Right forelimb (tissue), 1 donor: ENCODE results near the gene TMEM250.

ENCODE experiments used
- DNase-seq: peaks from one replicate; pipeline ENCODE4 v3.0.0-alpha.2; 2018

The TMEM250 gene

GRCh38 chr9:136147038-136147889 lies 28.6 kb upstream of the TMEM250 start:
- DNase-seq, result no peak

DNA sequence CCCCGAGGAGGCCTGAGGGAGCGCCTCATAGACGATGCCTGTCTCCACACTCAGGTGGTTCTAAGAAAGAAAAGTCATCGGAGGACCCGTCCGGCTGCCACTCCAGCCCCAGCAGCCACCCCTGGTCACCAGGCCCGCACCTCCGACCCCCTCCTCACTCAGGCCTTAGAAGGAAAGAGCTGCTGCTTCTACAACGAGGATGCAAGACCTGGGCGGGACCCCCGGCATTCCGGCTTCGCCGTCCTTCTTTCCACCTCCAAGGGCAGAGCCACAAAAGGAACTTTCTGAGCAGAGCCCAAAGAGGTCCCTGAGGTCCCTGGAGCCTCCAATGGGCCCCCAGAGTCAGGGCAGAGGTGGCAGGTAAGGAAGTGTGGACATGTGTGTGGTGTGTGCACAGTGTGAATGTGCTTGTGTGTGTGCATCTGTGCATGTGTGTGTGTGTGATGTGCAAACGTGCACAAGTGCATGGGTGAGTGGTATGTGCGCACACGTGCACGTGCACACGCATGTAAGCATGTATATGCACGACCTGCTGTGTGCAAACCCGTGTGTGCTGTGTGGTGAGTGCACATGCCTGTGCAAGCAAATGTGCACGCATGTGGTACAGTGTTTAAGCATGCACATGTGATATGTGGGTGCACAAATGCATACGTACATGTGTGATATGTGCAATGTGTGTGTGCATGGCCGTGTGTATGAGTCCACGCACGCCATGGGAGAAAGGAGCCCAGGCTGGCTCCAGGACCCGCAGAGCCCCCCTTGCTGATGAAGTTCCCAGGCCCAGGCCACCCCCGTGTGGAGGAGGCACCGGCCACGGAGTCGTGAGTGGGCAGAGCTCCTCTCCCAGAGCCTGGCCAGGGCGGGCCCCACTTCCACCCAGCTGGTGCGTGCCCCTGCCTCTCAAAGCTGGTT lies 27.7 kb upstream of the TMEM250 start:
- no peak for DNase-seq

GRCh38 chr9:136145580-136145979 lies 26.9 kb upstream of the TMEM250 start:
- DNase-seq, result no peak

DNA sequence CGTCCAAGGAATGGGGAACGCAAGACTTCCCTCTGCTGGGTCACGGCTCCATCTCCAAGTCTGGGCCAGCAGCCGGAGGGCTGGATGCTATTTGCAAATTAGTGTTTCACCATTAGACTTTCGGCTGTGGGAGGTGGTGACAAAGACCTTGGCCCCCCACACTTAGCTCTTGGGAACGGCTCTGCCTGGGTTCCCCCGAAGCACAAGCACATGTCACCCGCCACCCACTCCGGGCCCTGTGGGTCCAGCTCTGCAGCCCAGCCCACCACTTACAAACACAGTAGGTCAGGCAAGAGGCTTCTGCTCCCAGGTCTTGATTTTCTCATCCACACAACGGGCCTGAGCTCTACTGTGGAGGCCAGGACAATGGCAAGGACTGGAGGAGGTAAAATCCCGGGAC lies 25.8 kb upstream of the TMEM250 start:
- DNase-seq, result no peak

- no peak for DNase-seq
These were observed 24.7 kb upstream of the TMEM250 start for GRCh38 chr9:136143215-136144001.

GRCh38 chr9:136142859-136143214 lies 24.2 kb upstream of the TMEM250 start:
- no peak for DNase-seq

GRCh38 chr9:136142414-136142796 lies 23.7 kb upstream of the TMEM250 start:
- no peak for DNase-seq

DNA sequence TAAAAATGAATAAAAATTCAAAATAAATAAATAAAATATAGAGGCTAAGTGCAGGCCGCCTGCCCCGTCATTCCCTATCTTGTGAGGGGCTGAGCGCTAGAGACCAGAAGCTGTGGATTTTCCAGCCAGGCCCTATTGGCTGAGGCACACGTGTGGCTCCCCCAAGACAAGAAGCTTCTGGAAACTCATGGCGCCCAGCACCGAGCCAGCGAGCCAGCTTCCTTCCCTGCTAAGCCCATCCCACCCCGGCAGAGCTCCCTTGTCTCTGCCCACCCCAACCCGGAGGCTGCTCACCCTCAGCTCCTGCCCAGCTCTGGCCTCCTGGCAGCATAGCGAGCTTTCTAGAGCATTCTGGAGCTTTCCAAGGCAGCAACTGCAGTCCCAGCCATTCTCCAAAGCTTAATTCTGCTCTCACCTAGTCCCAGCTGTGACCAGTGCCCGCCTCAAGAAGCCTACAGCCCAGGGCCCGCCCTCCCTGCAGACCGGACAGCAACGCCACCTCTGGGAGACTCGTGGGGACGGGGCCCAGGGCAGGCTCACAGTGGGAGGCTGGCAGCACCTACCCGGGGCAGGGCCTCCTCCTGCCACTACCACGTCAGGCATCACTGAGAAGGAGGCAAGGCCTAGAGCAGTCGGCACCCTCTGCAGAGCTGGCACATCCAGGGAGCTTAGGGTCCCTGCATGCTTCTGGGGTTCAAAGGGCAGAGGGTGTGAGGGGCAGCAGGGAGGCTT lies 23.2 kb upstream of the TMEM250 start:
- no peak for DNase-seq

GRCh38 chr9:136140966-136141365 lies 22.3 kb upstream of the TMEM250 start:
- DNase-seq, result peak; percentile 78

DNA sequence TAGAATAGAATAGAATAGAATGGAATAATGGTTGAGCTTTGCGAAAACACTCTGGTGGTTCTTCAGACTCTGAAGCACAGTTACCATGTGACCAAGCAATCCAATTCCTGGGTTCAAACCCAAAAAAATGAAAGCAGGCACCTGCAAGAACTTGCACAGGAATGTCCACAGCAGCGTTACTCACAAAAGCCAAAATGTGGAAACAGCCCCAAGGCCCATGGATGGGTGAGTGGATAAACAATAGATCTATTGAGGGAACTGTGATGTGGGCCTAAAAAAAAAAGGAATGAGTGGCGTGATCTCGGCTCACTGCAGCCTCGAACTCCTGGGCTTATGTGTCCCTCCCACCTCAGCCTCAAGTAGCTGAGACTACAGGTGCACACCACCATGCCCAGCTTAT lies 21.4 kb upstream of the TMEM250 start:
- DNase-seq, result no peak

GRCh38 chr9:136138566-136138965 lies 19.9 kb upstream of the TMEM250 start:
- no peak for DNase-seq

DNA sequence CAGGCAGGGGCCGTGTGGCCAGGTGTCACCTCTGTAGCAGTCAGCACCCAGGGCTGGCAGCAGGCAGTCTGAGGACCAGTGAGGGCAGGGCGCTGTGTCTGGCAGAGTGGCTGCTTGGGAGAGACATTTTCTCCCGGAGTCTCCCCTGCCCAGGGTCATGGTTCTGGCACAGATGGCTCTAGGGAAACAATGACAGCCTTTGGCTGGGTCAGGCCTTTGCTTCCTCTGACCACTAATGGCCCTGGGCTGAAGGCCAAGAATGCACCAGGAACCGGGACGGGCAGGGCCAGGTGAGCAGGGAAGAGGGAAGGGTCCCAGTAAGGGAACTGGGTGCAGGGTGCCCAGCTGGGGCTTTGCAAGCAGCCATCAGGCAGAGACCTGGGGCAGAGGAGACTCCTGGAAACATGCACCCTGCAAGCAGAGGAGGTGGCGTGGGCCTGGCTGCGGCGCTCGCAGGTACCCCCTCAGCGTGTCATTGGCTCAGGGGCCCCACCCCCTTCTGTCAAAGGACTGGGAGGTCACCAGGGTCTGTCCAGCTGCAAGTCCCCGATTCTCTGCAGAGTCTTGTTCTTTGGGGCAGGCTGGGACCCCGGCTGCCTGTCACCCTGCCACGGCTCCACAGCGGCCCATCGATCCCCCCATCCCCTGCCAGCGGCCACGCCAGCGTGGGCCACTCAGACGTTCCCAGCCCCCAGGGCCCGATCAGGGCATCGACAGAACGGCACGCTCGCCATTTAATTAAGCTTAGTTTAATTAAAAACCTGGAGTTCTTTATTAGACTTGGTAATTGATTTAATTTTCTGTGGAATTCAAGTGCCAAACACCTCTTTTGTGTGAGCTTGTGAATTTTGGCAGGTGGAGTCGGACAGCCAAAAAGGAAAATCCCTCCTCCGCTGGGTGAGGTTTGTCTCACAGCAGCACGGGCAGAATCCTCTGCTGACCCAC lies 18.9 kb upstream of the TMEM250 start:
- no peak for DNase-seq

GRCh38 chr9:136136127-136136925 lies 17.7 kb upstream of the TMEM250 start:
- DNase-seq, result no peak

DNA sequence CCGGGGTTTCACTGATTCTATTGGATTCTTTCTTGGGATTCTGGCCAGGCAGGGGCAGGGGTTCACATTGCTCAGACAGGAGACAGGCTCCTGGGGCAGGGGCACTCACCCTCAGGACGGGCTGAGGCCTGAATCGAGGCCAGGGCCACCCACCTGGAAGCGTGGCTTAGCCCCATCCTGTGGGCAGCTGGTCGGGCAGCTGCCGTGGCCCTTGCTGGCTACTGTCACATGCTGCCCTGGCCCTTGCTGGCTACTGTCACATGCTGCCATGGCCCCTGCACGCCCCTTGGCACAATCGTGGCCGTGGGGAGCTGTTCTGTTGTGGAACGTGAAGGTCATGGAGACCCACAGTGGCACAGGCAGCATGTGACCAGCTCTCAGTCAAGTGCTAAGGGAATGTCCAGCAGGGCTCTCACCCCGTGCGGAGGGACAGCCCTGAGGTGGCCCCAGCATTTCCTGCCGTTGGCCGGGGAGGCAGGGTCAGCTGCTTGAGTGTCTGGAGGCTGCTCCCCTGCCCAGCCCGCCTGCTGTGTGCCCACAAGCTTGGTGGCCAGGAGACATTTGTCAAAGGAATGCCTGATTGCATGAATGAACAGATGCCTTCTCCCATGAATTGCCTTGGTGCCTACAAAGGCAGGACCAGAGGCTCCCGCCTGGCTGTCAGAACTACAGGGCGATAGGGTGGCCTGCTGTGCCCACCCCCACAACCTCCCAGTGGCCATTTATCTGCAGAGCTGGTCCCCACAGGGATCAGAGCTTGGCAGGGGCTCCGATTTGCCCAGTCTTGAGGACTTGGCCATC lies 16.9 kb upstream of the TMEM250 start:
- no peak for DNase-seq

DNA sequence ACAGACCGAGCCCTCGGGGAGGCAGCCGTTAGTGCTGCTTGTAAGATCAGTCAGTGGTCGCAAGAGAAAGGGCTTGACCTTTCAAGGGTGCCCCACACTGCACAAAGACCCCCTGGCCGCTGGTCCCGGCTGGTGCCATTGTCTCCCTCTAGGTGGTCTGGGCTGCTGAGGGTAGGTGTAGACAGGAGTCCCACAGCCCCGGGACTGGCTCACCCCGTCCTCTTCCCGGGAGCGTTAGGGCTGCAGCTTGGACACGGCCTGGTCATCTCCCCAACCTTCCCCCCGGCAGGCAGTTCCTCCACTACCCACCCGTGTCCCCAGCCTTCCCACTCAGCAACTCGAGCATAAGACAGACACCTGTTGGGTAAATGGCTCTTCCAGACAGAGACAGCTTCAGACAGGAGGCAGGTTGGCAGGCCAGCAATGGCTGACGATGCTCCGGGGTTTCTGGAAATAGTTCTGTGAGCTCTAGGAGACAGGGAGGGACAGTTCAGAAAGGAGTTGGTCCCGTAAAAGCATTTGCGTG lies 15.3 kb upstream of the TMEM250 start:
- no peak for DNase-seq

GRCh38 chr9:136133191-136133958 lies 14.7 kb upstream of the TMEM250 start:
- DNase-seq, result no peak

DNA sequence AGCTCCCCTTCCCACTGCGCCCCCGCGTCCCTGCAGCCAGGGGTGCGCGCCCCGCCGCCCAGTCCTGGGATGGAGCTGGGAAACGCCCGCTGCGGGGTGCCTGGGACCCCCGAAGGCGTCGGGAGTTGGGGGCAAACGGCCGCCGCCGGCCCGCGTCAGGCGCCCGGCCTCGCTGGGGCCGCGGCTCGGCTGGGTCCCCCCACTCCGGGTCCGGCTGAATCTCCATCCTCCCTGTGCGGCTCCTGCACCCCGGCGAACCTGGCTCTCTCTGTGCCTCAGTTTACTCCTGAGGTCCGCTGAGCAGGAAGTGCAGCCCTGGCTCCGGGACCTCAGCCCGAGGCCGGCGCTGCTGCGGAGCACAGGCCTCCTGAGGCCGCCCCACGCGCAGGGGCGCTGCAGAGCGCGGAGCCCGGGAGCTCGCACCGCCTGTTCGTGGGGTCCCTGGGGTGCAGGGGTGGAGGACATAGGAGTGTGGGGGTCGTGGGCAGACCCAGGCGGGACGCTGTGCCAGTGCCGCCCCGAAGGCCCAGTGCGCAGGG lies 13.9 kb upstream of the TMEM250 start:
- no peak for DNase-seq
